ENCODE results near the gene RPUSD1.
"Not testable (repeated sequence)": the region's sequence is repeated elsewhere in the genome, so short reads cannot be mapped to it uniquely, and the experiment has no call there.

RPUSD1 gene

GRCh38 chr16:782258-782657, 5.9 kb downstream of the RPUSD1 start:
- DNase-seq = no peak

- no peak for DNase-seq
These were observed 6.7 kb downstream of the RPUSD1 start for GRCh38 chr16:781346-782010.

- DNase-seq = no peak
These were observed 7.9 kb downstream of the RPUSD1 start for GRCh38 chr16:780296-780695.

- DNase-seq = no peak
These were observed 8.6 kb downstream of the RPUSD1 start for GRCh38 chr16:779561-779960.

GRCh38 chr16:778909-779527, 9.2 kb downstream of the RPUSD1 start:
- DNase-seq = no peak

GRCh38 chr16:778447-778846, 9.7 kb downstream of the RPUSD1 start:
- no peak for DNase-seq

- DNase-seq = no peak
These were observed 10.4 kb downstream of the RPUSD1 start for GRCh38 chr16:777826-778225.

- no peak for DNase-seq
These were observed 11.4 kb downstream of the RPUSD1 start for GRCh38 chr16:776824-777223.

GRCh38 chr16:776298-776697, 11.9 kb downstream of the RPUSD1 start:
- not testable (repeated sequence) for DNase-seq

- no peak for DNase-seq
These were observed 12.9 kb downstream of the RPUSD1 start for GRCh38 chr16:775236-775796.

GRCh38 chr16:774086-775001, 13.8 kb downstream of the RPUSD1 start:
- DNase-seq = no peak

- no peak for DNase-seq
These were observed 15.2 kb downstream of the RPUSD1 start for GRCh38 chr16:772959-773358.

- no peak for DNase-seq
These were observed 17.8 kb downstream of the RPUSD1 start for GRCh38 chr16:770411-770810.

- DNase-seq = no peak
These were observed 18.2 kb downstream of the RPUSD1 start for GRCh38 chr16:769934-770333.

- no peak for DNase-seq
These were observed 18.9 kb downstream of the RPUSD1 start for GRCh38 chr16:769184-769784.

GRCh38 chr16:768428-768827, 19.8 kb downstream of the RPUSD1 start:
- no peak for DNase-seq

GRCh38 chr16:767743-768235, 20.4 kb downstream of the RPUSD1 start:
- no peak for DNase-seq

GRCh38 chr16:766820-767640, 21.2 kb downstream of the RPUSD1 start:
- no peak for DNase-seq

- DNase-seq = no peak
These were observed 22.0 kb downstream of the RPUSD1 start for GRCh38 chr16:766008-766819.

GRCh38 chr16:765488-765865, 22.7 kb downstream of the RPUSD1 start:
- DNase-seq = no peak

- no peak for DNase-seq
These were observed 23.2 kb downstream of the RPUSD1 start for GRCh38 chr16:764848-765487.

Data from fibroblast of skin of right quadriceps (primary cell).